Astrocyte (in vitro differentiated cells and primary cell): ENCODE measurements around the gene ATP5MC3.

ENCODE experiments used
- CTCF ChIP-seq: IDR thresholded peaks from 2 replicates; pipeline ENCODE4 v1.5.1; 2011; ENCODE audit warnings: low read depth, mild to moderate bottlenecking, inconsistent platforms, low read length, moderate library complexity; ENCODE audit not compliant: insufficient read depth
- EZH2 ChIP-seq: IDR thresholded peaks from 2 replicates; pipeline ENCODE4 v1.6.1; 2012; ENCODE audit warnings: mild to moderate bottlenecking, low read length, inconsistent platforms; ENCODE audit not compliant: insufficient read depth

- TF ChIP-seq CTCF (no peak), EZH2 (no peak)
Observed at GRCh38 chr2:175167076-175167791, 14.3 kb downstream of the ATP5MC3 start.
